HCT116 (cell line): ENCODE measurements around the gene HOXA1. TPM values are rescaled to one million over a fixed set of nuclear protein-coding genes. Genes with fewer than 3 reads are reported as not detected.
A peak's percentile ranks its signal among the peaks of the same experiment; 100 is the strongest.

Experiments used
- ATAC-seq: fragments of 200-7000 bp; cut with Tn5 transposase; 2 replicates; pipeline ENCODE4 v1.9.1; 2020; ENCODE audit warnings: mild to moderate bottlenecking, moderate library complexity
- BruUV-seq: library from RNA; stranded (reverse); fragments of 400-500 nt; replicated peaks from 2 replicates; lab custom pipeline; 2021; lab: Mats Ljungman, UMichigan
- CTCF ChIA-PET: fragments of 300-600 bp; sonication (Branson Sonifier 250); formaldehyde crosslinking; loops from one replicate; lab custom pipeline; 2021; ENCODE audit warnings: antibody characterized with exemption; lab: Charles Lee
- POLR2A ChIA-PET: fragments of 300-600, 350-600 bp; sonication (Branson Sonifier 250); formaldehyde crosslinking; loops from one replicate; lab custom pipeline; 2021; ENCODE audit warnings: antibody characterized with exemption; lab: Charles Lee
- RAD21 ChIA-PET, 2 experiments: fragments of 300-600 bp; sonication (Branson Sonifier 250); formaldehyde crosslinking; loops; one replicate each; lab custom pipeline; 2023; ENCODE audit warnings: low total read pairs in 2 of 2; ENCODE audit not compliant: uncharacterized antibody in 2 of 2, unreplicated experiment in 2 of 2, low non-redundant PET in 1 of 2; lab: Charles Lee
- DNase-seq: peaks from one replicate; pipeline ENCODE4 v3.0.0-alpha.2; 2010; ENCODE audit warnings: low read depth, low spot score
- H2AFZ ChIP-seq: fragments of 200-600 bp; shearing (Covaris generic), sonication (generic); 2 replicates; pipeline ENCODE4 v1.6.1; 2017; ENCODE audit warnings: low read depth, mixed run types, mixed read lengths, antibody characterized with exemption, low read length; ENCODE audit not compliant: poor library complexity, severe bottlenecking
- H3K27ac ChIP-seq: 2 replicates; pipeline ENCODE4 v1.5.1; 2012; ENCODE audit warnings: low read depth, low read length
- H3K27me3 ChIP-seq: fragments of 200-600 bp; sonication (generic); 2 replicates; pipeline ENCODE4 v1.6.1; 2016; ENCODE audit warnings: mixed run types, low read length, mixed read lengths; ENCODE audit not compliant: insufficient read depth
- H3K36me3 ChIP-seq, 2 experiments: fragments of 200-500 bp in 1 of 2; fragments of 200-600 bp in 1 of 2; sonication (Bioruptor generic) in 1 of 2; sonication (generic) in 1 of 2; 2 replicates each; pipeline versions ENCODE4 v1.5.1 to v1.6.1; 2014 to 2016; ENCODE audit warnings: low read length in 2 of 2, inconsistent platforms in 1 of 2, mixed read lengths in 1 of 2, mixed run types in 1 of 2; ENCODE audit not compliant: insufficient read depth in 2 of 2, control insufficient read depth in 1 of 2
- H3K4me1 ChIP-seq, 2 experiments: fragments of 200-600 bp in 1 of 2; sonication (generic) in 1 of 2; 2 replicates each; pipeline versions ENCODE4 v1.5.1 to v1.6.1; 2012 to 2017; ENCODE audit warnings: low read length in 2 of 2, inconsistent platforms in 1 of 2, mild to moderate bottlenecking in 1 of 2, mixed read lengths in 1 of 2, mixed run types in 1 of 2, moderate library complexity in 1 of 2; ENCODE audit not compliant: insufficient read depth in 2 of 2, control insufficient read depth in 1 of 2
- H3K4me2 ChIP-seq: fragments of 200-600 bp; sonication (generic); 2 replicates; pipeline ENCODE4 v1.6.1; 2017; ENCODE audit warnings: mixed run types, low read length, mixed read lengths
- H3K4me3 ChIP-seq, 2 experiments: fragments of 200-600 bp in 1 of 2; sonication (generic) in 1 of 2; replicated peaks in 1 of 2; 2 replicates each; pipeline ENCODE4 v1.5.1; 2011 to 2016; ENCODE audit warnings: low read length in 2 of 2, control low read depth in 1 of 2, low read depth in 1 of 2, mild to moderate bottlenecking in 1 of 2, mixed read lengths in 1 of 2, mixed run types in 1 of 2
- H3K79me2 ChIP-seq: fragments of 200-600 bp; sonication (generic); 2 replicates; pipeline ENCODE4 v1.6.1; 2017; ENCODE audit warnings: mild to moderate bottlenecking, mixed run types, low read length, moderate library complexity, mixed read lengths; ENCODE audit not compliant: insufficient read depth
- H3K9ac ChIP-seq: fragments of 200-600 bp; sonication (generic); 2 replicates; pipeline ENCODE4 v1.6.1; 2016; ENCODE audit warnings: low read length, mixed read lengths
- H3K9me2 ChIP-seq: fragments of 200-600 bp; sonication (generic), shearing (Covaris generic); 2 replicates; pipeline ENCODE4 v1.6.1; 2017; ENCODE audit warnings: mixed run types, mild to moderate bottlenecking, moderate library complexity; ENCODE audit not compliant: insufficient read depth
- H3K9me3 ChIP-seq, 2 experiments: fragments of 200-500 bp in 1 of 2; fragments of 200-600 bp in 1 of 2; sonication (Bioruptor generic) in 1 of 2; sonication (generic) in 1 of 2; 2 replicates each; pipeline ENCODE4 v1.6.1; 2014 to 2017; ENCODE audit warnings: low read length in 2 of 2, mixed read lengths in 2 of 2, inconsistent platforms in 1 of 2, low read depth in 1 of 2, mild to moderate bottlenecking in 1 of 2, mixed run types in 1 of 2, moderate library complexity in 1 of 2; ENCODE audit not compliant: control insufficient read depth in 1 of 2, insufficient read depth in 1 of 2
- H4K20me1 ChIP-seq: fragments of 200-600 bp; sonication (generic), shearing (Covaris generic); 2 replicates; pipeline ENCODE4 v1.6.1; 2017; ENCODE audit warnings: mixed run types, mild to moderate bottlenecking, moderate library complexity; ENCODE audit not compliant: insufficient read depth
- CBX3 ChIP-seq: IDR thresholded peaks from 2 replicates; pipeline ENCODE4 v1.6.1; 2012; ENCODE audit warnings: low read depth
- CEBPB ChIP-seq: IDR thresholded peaks from 2 replicates; pipeline ENCODE4 v1.6.1; 2012; ENCODE audit warnings: low read depth
- CTCF ChIP-seq, 3 experiments: fragments of 200-600 bp in 1 of 3; sonication (generic) in 1 of 3; IDR thresholded peaks in 2 of 3; conservative IDR thresholded peaks in 1 of 3; 2 replicates each; pipeline ENCODE4 v1.5.1; 2012 to 2017; ENCODE audit warnings: low read depth in 2 of 3, low read length in 2 of 3, antibody characterized with exemption in 1 of 3, borderline replicate concordance in 1 of 3, control low read depth in 1 of 3, mild to moderate bottlenecking in 1 of 3, mixed read lengths in 1 of 3, mixed run types in 1 of 3, moderate library complexity in 1 of 3; ENCODE audit not compliant: insufficient read depth in 1 of 3
- EGR1 ChIP-seq: IDR thresholded peaks from 2 replicates; pipeline ENCODE4 v1.6.1; 2012; ENCODE audit warnings: low read depth
- ELF1 ChIP-seq: IDR thresholded peaks from 2 replicates; pipeline ENCODE4 v1.6.1; 2012; ENCODE audit warnings: low read depth, borderline replicate concordance
- FOSL1 ChIP-seq: IDR thresholded peaks from 2 replicates; pipeline ENCODE4 v1.6.1; 2012; ENCODE audit warnings: low read depth
- JUND ChIP-seq: IDR thresholded peaks from 2 replicates; pipeline ENCODE4 v1.6.1; 2012
- POLR2A ChIP-seq: IDR thresholded peaks from 2 replicates; pipeline ENCODE4 v1.7.0; 2011; ENCODE audit warnings: borderline replicate concordance; ENCODE audit not compliant: insufficient read depth, insufficient read length; ENCODE audit errors: extremely low read depth
- POLR2AphosphoS5 ChIP-seq: IDR thresholded peaks from 2 replicates; pipeline ENCODE4 v1.6.1; 2011; ENCODE audit warnings: mild to moderate bottlenecking, low read depth, low read length, moderate library complexity
- SIN3A ChIP-seq: IDR thresholded peaks from 2 replicates; pipeline ENCODE4 v1.6.1; 2012; ENCODE audit warnings: low read depth
- SP1 ChIP-seq: IDR thresholded peaks from 2 replicates; pipeline ENCODE4 v1.6.1; 2012; ENCODE audit warnings: low read depth
- SRF ChIP-seq: IDR thresholded peaks from 2 replicates; pipeline ENCODE4 v1.6.1; 2012; ENCODE audit warnings: low read depth
- YY1 ChIP-seq: IDR thresholded peaks from 2 replicates; pipeline ENCODE4 v1.6.1; 2011; ENCODE audit warnings: low read length, low read depth, moderate library complexity, mild to moderate bottlenecking; ENCODE audit not compliant: insufficient replicate concordance; ENCODE audit errors: extremely low read depth
- ZBTB33 ChIP-seq: IDR thresholded peaks from 2 replicates; pipeline ENCODE4 v1.6.1; 2011; ENCODE audit warnings: mild to moderate bottlenecking, low read length, moderate library complexity; ENCODE audit not compliant: insufficient replicate concordance; ENCODE audit errors: extremely low read depth
- ZFX ChIP-seq: fragments of 450-650 bp; IDR thresholded peaks from 2 replicates; pipeline ENCODE4 v1.6.1; 2017
- ZNF274 ChIP-seq: fragments of 200-500 bp; sonication (Bioruptor generic); IDR thresholded peaks from 2 replicates; pipeline ENCODE4 v1.6.1; 2014; ENCODE audit warnings: mild to moderate bottlenecking, low read depth, low read length, inconsistent platforms
- intact Hi-C: fragments of 100-400 bp; cut with micrococcal nuclease; formaldehyde crosslinking; loops from 2 replicates; pipeline ENCODE4 v1.10.0; 2022
- total RNA-seq: library from RNA; stranded (reverse); gene quantifications from one replicate; pipeline ENCODE4 v1.2.1, GENCODE V29; 2021; ENCODE audit not compliant: unreplicated experiment
- TF ChIP-seq, protein P1 (sequence below): IDR thresholded peaks from 2 replicates; pipeline ENCODE4 v1.6.1; 2012
- TF ChIP-seq, protein P2 (sequence below): IDR thresholded peaks from 2 replicates; pipeline ENCODE4 v1.6.1; 2012

HOXA1 gene
- total RNA-seq, 1 experiment from 2014 or later, result 2.8 TPM

- TF ChIP-seq SIN3A (no peak), EGR1 (no peak)
These were observed 19.1 kb upstream of the HOXA1 start (continued) for GRCh38 chr7:27114881-27115220.

DNA sequence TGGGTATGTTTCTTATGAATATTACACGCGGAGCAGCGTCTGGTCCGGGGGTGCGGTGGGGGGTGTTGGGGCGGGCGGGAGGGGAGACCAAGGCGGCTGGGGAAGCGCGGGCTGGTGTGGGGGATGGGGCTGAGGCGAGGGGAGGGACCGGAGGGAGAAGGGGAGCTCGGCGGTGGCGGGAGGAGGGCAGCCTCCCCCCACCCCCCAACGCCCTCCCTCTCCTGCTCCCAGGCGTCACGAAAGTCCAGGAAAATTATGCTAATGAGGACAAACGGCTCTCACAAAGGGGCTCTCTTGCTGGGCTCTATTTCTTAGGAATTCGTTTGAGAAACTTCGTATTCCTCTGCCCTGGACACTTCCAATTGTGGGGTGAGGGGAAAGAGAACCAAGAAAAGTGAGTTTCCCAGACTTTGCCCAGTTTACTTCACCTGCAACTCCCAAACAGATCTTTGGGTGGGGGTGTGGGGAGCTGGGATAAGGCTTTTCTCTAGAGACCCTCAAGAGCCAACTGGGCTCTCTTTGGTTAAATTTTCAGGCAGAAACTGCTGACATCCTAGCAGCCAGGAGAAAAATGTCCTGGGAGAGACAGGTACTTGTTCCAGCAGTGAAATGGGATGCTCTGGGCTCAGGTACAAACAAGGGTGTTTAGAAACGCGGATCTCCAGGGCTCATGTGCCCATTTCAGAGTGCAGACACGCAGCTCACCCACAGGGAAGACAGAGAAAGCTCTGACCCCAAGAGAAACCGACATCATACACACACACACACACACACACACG is 18.4 kb upstream of the HOXA1 start:
- TSS peak; percentile 73 for BruUV-seq
- ATAC-seq (peak; percentile 30), DNase-seq (no peak)
- H3K9me3 ChIP-seq, result no peaks in the 10 kb centered on the region
- TF ChIP-seq YY1 (no peak), POLR2A (no peak), FOSL1 (no peak), ZFX (no peak), CEBPB (no peak), POLR2AphosphoS5 (no peak), SIN3A (no peak), JUND (no peak), ZBTB33 (no peak), ZNF274 (no peak), SP1 (no peak), CTCF (IDR thresholded peaks at IDR 0.05 in 2 of 3, conservative IDR thresholded peaks at IDR 0.05 in 1 of 3; ENCODE audit: borderline replicate concordance in 1 of 3, insufficient read depth in 1 of 3, low read depth in 2 of 3, low read length in 2 of 3) (no peak), ELF1 (no peak), CBX3 (no peak), SRF (no peak)
- TF ChIP-seq, protein P1, sequence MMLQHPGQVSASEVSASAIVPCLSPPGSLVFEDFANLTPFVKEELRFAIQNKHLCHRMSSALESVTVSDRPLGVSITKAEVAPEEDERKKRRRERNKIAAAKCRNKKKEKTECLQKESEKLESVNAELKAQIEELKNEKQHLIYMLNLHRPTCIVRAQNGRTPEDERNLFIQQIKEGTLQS, result no peak
- TF ChIP-seq, protein P2, sequence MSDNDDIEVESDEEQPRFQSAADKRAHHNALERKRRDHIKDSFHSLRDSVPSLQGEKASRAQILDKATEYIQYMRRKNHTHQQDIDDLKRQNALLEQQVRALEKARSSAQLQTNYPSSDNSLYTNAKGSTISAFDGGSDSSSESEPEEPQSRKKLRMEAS, result no peak
- peak overlapping the region; percentile 60 for H3K27ac ChIP-seq
- RAD21 ChIA-PET, result interaction anchor here in 1 of 2 experiments (1.5 kb wide), 1 partner anchor 259 kb away, joined by 3 read pairs; no protein-coding TSS in a partner anchor
- H4K20me1 ChIP-seq, result no peaks in the 10 kb centered on the region
- H3K4me1 ChIP-seq, result peaks cover 57 to 71% of the 10 kb centered on the region in 2 experiments
- peak overlapping the region; percentile 57 to 60 for H3K4me3 ChIP-seq
- H3K27me3 ChIP-seq, result peaks cover 7% of the 10 kb centered on the region; the same call in 1 of the 2 replicates
- CTCF ChIA-PET, result no interaction called here
- H3K79me2 ChIP-seq, result peaks cover 20% of the 10 kb centered on the region
- H3K36me3 ChIP-seq, result no peaks in the 10 kb centered on the region
- H3K9me2 ChIP-seq, result no peaks in the 10 kb centered on the region
- H3K9ac ChIP-seq, result peak overlapping the region; percentile 67
- intact Hi-C loops, result loop anchor here (2.0 kb wide), 1 partner anchor 17 kb away; the partner anchor contains the start of gene HOXA4
- no peak overlapping the region for H2AFZ ChIP-seq
- peak overlapping the region; percentile 89 for H3K4me2 ChIP-seq
- POLR2A ChIA-PET, result interaction anchor here (0.5 to 2.4 kb wide), 6 partner anchors 16 to 450 kb away, joined by 3 to 8 read pairs (median 4); partner anchors contain the start of genes HOXA1, HOXA4 and SKAP2
